Fibroblast of mammary gland (primary cell): ENCODE results near the gene DNAH11.

Source experiments
- DNase-seq: peaks from one replicate; pipeline ENCODE4 v3.0.0-alpha.2; 2010; ENCODE audit warnings: low read depth
- H3K4me3 ChIP-seq: 2 replicates; pipeline ENCODE4 v1.5.1; 2011; ENCODE audit warnings: low read depth, mild to moderate bottlenecking, low read length, moderate library complexity; ENCODE audit not compliant: control insufficient read depth
- TF ChIP-seq, protein P1 (sequence below): conservative IDR thresholded peaks from 2 replicates; pipeline ENCODE4 v1.5.1; 2011; ENCODE audit warnings: low read depth, low read length, inconsistent platforms; ENCODE audit not compliant: control insufficient read depth, insufficient read depth

DNAH11 gene

DNA sequence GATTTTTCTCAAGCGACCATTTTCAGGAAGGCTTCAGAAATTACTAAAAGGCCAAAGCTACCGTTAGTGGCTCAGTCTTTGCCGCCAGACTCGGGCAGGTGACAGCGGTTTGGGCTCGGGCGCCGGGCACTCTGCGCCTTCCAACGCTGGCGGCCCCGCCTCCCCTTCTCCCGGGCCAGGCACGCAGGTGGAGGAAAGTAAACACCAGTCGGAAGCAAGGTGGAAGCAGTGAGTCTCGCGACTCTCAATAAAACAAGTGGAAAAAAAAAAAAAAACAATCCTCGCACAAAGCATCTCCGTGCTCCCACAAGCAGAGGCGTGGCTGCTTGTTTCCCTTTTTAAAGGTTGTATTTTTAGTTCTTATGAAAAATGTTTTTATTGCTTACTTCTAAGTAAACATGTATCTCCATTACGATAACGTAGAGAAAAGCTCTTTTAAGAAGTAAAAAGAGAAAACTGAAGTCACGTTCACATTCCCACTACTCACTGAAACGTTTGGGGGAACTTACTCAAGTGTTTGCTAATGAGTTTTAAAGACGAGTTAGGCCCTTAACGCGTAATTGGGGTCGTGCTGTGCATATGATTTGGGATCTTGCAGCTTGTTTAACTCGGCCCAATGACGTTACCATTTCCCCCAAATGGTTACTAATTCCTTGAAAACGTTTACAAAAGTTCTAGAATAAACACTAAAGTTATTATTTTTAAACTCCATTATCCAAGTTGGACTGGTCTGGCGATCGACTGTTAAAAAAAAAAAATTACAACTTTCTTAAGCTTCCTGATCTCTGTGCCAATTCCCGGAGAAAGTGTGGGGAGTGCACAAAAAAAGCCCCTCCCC lies 402.0 kb downstream of the DNAH11 start:
- peak; percentile 45 for DNase-seq

DNA sequence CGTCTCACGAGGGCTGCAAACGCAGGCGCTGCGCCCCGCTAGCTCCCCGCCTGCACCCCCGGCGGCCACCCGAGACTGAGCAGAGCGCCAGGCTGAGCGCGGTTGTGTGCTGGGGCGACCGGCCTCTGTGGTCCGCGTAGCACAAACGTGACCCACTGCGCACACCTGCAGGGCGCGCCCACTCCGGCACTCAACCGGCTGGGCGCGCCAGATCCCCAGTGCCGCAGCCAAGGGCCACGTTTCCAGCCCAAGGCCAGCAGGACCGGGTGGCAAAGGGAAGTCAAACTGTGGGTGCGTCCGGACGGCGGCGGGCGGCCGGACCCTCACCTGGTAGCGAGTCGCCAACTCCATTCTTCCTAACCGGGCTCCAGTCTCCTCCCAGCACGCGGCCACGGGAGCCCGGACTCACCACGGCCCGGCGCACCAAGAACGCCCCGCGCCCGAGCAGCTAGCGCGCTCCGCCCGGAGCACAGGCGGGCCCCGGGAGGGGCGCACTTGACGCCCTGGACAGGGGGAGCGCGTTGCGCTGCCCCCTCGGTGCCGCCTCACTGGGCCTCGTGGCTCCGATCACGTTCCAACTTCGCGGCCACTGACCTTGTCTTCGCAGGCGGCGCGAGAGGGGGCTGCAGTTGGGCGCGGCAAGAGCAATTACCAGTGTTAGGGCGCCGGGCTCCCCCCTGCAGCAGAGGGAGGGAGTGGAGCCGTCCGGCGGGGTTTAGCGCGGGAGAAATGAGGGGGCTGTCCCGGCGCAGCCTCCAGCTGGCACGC lies 402.8 kb downstream of the DNAH11 start, which contains the start of gene CDCA7L:
Gene CDCA7L (minus strand): TSS at position 446 of the 768 bp plus-strand sequence. CDS start 95 bp downstream, at position 351.
- peak within 1 kb of the TSS; percentile 61 for H3K4me3 ChIP-seq
- DNase-seq = peak; percentile 63
- TF ChIP-seq, protein P1, sequence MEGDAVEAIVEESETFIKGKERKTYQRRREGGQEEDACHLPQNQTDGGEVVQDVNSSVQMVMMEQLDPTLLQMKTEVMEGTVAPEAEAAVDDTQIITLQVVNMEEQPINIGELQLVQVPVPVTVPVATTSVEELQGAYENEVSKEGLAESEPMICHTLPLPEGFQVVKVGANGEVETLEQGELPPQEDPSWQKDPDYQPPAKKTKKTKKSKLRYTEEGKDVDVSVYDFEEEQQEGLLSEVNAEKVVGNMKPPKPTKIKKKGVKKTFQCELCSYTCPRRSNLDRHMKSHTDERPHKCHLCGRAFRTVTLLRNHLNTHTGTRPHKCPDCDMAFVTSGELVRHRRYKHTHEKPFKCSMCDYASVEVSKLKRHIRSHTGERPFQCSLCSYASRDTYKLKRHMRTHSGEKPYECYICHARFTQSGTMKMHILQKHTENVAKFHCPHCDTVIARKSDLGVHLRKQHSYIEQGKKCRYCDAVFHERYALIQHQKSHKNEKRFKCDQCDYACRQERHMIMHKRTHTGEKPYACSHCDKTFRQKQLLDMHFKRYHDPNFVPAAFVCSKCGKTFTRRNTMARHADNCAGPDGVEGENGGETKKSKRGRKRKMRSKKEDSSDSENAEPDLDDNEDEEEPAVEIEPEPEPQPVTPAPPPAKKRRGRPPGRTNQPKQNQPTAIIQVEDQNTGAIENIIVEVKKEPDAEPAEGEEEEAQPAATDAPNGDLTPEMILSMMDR = no peak

More for the DNA sequence above, 402.0 kb downstream of the DNAH11 start:
- H3K4me3 ChIP-seq = peak overlapping the region; percentile 61
- TF ChIP-seq, protein P1 = no peak

DNA sequence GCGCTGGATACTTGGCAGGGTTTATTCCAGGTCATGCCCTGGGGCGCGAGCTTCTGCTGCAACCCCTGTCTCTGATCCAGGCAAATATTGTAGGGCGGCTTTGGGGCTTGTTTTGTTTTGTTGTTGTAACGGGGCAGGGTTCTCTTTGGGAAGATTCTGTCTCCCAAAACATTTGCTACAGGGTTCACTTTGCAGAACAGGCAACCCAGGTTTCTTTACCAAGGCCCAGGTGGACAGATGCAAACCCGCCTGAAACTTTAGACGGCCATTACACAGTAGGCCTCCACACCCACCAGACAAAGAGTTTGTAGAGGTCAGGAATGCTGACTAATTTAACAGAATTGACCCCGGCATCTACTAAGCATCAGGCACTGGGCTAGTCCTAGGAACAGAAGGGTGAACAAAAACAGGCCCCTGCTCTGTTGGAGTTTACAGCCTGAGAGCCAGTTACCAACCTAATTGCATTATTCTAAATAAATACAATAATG lies 403.4 kb downstream of the DNAH11 start:
- TF ChIP-seq, protein P1 = no peak
- peak overlapping the region; percentile 61 for H3K4me3 ChIP-seq
- DNase-seq = peak; percentile 12

DNA sequence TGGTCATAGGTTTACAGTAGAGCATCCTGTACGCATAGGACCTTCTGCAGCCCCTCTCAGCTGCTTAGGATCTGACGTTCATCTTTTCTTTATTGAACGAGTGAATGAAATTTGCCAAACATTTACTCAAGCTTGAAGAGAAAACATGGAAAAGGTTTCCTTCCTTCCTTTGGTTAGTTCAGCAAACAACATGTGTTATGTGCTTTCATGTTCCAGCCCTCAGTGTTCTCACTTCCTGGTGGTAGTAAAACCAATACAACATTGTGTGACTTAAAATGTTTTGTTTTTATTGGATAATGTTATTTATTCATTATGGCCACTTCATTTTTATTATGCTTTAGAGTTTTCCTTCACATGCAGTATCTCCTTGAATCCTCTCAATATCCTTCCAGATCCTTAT lies 404.2 kb downstream of the DNAH11 start:
- TF ChIP-seq, protein P1 = no peak
- DNase-seq = no peak
- no peak overlapping the region for H3K4me3 ChIP-seq

DNA sequence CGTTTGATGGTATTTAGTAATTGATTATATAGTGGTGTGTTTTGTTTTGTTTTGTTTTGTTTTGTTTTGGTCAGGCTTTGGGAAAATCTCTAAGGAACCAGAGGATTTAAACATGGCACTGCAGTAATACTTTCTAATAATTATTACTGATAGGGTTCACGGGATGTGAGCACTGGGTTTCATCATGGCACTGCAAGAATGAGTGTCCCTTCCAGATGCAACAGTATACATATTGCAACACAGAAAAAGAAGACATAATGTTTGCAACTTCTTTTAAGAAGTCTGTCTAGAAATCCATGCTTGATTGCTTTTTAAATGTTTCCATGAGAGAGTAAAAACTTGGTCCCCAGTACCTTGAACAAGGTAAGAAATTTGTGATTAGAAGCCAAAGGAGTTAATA lies 405.1 kb downstream of the DNAH11 start:
- DNase-seq = no peak
- TF ChIP-seq, protein P1 = no peak

DNA sequence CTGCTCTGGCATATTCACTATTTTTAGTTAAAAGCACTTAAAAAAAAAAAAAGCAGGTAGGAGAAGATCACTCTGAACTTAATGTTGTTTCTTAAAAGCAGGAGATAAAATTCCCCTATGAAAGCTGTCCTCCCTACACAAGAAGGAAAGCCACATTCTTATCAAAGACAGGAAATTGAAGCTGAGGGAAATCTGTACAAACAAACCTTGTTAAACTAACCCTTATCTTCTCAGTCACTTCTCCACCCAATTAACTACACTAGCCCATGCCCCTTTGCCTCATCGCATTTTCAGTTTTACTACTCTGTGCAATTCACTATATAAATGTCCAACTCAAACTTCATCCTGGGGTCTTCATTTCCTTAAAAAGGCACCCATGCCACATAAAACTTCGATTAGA lies 405.5 kb downstream of the DNAH11 start:
- DNase-seq = no peak
- no peak overlapping the region for H3K4me3 ChIP-seq
- TF ChIP-seq, protein P1 = no peak

More for the DNA sequence above, 405.1 kb downstream of the DNAH11 start:
- no peak overlapping the region for H3K4me3 ChIP-seq
